SK-N-SH (cell line): ENCODE data around the gene SELPLG.

Experiments used
- CHD2 ChIP-seq: fragments of 150-350 bp; IDR thresholded peaks from 2 replicates; pipeline ENCODE4 v1.6.1; 2018; ENCODE audit warnings: low read length; ENCODE audit not compliant: partially characterized antibody
- FOXJ3 ChIP-seq: sonication (generic); formaldehyde crosslinking; IDR thresholded peaks from 2 replicates; pipeline ENCODE4 v1.5.1; 2020; ENCODE audit warnings: mild to moderate bottlenecking, missing genetic modification reagents
- NRF1 ChIP-seq: IDR thresholded peaks from 2 replicates; pipeline ENCODE4 v1.6.1; 2012; ENCODE audit warnings: low read depth, mild to moderate bottlenecking, low read length
- RXRA ChIP-seq: IDR thresholded peaks from 2 replicates; pipeline ENCODE4 v1.4.0; 2012; ENCODE audit warnings: low read depth, mild to moderate bottlenecking, borderline replicate concordance
- TF ChIP-seq, protein P1 (sequence below): fragments of 200-600 bp; sonication (generic); IDR thresholded peaks from 2 replicates; pipeline ENCODE4 v1.6.1; 2017; ENCODE audit warnings: antibody characterized with exemption, mild to moderate bottlenecking, moderate library complexity

DNA sequence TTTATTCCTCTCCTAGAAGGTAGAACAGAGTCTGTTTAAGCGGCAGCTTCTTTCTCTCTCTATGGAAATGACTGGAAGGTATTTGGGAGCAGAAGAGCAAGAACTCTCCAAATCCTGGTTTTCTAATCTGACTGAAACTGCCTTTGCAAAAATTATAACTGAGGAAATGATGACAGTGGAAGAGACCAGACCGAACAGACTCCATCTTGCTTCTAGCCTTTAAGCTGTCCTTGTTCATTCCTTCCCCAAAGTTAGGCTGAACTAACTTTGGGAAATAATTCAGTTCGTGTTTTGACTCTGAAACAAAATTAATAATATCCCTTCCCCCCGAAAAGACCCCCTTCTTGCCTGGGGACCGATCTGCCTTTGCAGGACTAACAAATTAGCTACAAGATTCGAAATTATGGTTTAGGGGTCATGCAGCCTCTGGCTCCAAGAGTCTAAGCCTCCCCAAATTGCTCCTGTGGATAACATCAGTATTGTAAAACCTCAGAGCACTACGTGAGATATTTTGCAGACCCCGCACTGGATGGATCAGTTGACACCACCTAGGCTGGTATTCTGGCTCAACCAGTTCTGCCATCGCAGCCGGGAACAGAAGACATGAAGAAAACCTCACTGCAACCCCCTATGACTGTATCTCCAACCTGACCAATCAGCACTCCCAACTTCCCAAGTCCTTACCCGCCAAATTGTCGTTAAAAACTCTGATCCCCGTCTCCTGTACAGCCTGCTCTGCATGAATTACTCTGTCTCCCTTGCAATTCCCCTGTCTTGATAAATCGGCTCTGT, 14.1 kb downstream of the SELPLG start:
- TF ChIP-seq CHD2 (no peak), RXRA (no peak), NRF1 (no peak), FOXJ3 (no peak)
- TF ChIP-seq, protein P1, sequence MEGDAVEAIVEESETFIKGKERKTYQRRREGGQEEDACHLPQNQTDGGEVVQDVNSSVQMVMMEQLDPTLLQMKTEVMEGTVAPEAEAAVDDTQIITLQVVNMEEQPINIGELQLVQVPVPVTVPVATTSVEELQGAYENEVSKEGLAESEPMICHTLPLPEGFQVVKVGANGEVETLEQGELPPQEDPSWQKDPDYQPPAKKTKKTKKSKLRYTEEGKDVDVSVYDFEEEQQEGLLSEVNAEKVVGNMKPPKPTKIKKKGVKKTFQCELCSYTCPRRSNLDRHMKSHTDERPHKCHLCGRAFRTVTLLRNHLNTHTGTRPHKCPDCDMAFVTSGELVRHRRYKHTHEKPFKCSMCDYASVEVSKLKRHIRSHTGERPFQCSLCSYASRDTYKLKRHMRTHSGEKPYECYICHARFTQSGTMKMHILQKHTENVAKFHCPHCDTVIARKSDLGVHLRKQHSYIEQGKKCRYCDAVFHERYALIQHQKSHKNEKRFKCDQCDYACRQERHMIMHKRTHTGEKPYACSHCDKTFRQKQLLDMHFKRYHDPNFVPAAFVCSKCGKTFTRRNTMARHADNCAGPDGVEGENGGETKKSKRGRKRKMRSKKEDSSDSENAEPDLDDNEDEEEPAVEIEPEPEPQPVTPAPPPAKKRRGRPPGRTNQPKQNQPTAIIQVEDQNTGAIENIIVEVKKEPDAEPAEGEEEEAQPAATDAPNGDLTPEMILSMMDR, result no peak
